Cardiac fibroblast (primary cell): ENCODE results near the gene ATP8B1.
"Not testable (repeated sequence)": the region's sequence is repeated elsewhere in the genome, so short reads cannot be mapped to it uniquely, and the experiment has no call there.

Experiments
- DNase-seq, 2 donors: peaks; one replicate each; pipeline versions ENCODE4 v3.0.0 to v3.0.0-alpha.2; 2010; ENCODE audit warnings: low read depth in 2 of 2
- H3K4me3 ChIP-seq, 2 donors: replicated peaks in 1 of 2; 1 replicate in 1 of 2; 2 replicates in 1 of 2; pipeline ENCODE4 v1.5.1; 2011; ENCODE audit warnings: low read depth in 2 of 2, low read length in 2 of 2, mild to moderate bottlenecking in 2 of 2, moderate library complexity in 1 of 2
- TF ChIP-seq, protein P1 (sequence below): IDR thresholded peaks from one replicate; pipeline ENCODE4 v1.5.1; 2011; ENCODE audit warnings: low read depth, mild to moderate bottlenecking, low read length, inconsistent platforms

The ATP8B1 gene

DNA sequence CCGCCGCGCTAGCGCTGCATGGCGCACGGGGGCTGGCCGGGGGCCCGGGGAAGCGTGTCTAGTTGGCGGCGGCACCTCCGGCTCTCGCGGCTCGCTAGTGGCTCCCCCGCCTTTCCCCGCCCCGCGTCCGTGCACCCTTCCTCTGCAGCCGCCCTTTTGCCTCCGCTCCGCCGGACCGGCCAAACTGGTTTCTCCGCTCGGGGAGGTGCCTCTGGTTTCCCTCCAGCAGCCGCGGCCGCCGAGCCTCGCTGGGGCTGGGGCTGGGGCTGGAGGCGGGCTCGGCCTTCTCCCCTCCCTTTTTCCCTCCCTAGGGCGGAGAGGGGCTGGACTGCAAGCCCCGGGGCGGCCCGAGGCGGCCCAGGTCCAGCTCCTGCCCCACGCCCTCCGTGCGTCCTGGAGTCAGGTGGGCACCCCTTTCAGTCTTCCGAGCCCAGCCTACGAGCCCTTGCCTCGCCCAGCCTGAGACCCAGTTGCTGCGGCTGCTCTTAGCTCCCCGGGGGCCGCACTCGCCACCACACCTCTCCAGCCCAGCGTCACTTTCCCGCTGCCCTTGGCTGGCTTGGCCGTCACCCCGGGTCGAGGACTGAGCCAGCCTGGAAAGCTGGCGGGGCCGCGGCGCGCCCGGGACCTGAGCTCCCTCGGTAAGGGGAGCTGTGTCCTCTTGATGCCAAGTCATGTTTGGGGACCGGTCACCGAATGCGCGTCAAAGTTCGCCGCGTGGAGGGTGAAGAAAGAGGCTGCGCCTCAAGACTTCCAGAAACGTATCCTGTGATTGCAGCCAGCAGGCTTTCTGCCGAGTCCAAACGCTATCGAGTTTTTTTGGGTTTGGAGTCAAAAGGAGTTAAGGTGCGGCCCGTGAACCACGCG, at the start of gene ATP8B1:
ATP8B1 (minus strand) TSS at position 213 of the 867 bp plus-strand sequence. CDS start 71,508 bp downstream, outside the sequence.
- TF ChIP-seq, protein P1, sequence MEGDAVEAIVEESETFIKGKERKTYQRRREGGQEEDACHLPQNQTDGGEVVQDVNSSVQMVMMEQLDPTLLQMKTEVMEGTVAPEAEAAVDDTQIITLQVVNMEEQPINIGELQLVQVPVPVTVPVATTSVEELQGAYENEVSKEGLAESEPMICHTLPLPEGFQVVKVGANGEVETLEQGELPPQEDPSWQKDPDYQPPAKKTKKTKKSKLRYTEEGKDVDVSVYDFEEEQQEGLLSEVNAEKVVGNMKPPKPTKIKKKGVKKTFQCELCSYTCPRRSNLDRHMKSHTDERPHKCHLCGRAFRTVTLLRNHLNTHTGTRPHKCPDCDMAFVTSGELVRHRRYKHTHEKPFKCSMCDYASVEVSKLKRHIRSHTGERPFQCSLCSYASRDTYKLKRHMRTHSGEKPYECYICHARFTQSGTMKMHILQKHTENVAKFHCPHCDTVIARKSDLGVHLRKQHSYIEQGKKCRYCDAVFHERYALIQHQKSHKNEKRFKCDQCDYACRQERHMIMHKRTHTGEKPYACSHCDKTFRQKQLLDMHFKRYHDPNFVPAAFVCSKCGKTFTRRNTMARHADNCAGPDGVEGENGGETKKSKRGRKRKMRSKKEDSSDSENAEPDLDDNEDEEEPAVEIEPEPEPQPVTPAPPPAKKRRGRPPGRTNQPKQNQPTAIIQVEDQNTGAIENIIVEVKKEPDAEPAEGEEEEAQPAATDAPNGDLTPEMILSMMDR: no peak
- DNase-seq: peak; percentile 77 to 82
- H3K4me3 ChIP-seq: peak within 1 kb of the TSS; percentile 79 to 88

DNA sequence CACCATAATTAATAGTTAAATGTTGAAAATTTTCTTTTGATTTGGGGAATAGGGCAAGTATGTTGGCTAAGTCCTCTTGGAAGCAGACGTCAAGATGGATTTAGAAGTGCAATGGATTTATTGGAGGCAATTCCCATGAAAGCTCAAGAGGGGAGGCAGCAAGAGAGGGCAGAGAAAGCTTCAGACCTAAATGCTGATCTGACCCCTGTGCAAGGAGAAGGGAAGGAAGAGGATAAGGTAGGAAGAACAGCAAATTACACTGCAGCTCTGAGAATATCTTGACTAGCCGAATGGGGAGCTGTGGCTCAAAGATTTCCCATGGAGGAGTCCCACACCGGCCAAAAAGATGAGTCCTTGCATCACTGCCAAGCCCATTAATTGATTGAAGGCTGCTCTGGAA, 46.9 kb upstream of the ATP8B1 start:
- H3K4me3 ChIP-seq: no peak overlapping the region
- TF ChIP-seq, protein P1: no peak
- no peak for DNase-seq

DNA sequence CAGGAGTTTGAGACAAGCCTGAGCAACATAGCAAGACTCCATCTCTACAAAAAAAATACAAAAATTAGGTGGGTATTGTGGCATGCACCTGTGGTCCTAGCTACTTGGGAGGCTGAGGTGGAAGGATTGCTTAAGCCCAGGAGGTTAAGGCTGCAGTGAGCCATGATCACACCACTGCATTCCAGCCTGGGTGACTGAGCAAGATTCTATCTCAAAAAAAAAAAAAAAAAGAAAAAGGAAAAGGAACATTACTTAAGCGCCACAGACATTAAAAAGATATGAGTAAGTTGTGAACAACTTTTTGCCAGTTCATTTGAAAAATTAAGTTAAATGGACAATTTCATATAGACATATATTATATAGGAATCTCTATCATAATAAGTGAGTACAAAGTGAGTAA, 45.3 kb upstream of the ATP8B1 start:
- not testable (repeated sequence) for H3K4me3 ChIP-seq
- peak; percentile 7 to 56 for DNase-seq

DNA sequence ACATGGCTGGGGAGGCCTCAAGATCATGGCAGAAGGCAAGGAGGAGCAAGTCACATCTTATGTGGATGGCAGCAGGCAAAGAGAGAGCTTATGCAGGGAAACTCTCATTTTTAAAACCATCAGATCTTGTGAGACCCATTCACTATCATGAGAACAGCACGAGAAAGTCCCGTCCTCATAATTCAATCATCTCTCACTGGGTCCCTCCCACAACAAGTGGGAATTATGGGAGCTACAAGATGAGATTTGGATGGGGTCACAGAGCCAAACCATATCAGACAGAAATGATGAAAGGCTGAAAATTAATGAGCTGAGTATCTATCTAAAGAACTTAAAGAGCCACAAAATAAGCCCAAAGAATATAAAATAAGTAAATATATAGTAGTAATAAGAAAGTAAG, 44.3 kb upstream of the ATP8B1 start:
- not testable (repeated sequence) for H3K4me3 ChIP-seq, DNase-seq

DNA sequence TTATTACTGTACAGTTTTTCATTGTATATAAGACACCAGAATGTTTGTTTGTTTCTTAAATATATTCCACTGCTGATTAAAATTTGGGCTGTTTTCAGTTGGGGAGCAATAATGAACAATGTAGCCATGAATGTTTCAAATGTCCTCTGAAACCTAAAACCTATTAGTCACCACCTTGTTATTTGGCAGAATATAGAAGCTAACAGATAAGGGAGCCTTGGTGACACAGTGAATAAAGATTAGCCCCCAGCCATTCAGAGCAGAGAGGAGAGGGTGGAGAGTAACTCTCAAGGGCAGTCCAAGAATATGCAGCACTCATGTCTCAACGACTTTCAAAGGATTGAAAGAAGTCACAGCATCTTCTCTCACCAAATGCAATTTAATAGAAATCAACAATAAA, 43.1 kb upstream of the ATP8B1 start:
- DNase-seq: peak; percentile 73 to 89
- no peak overlapping the region for H3K4me3 ChIP-seq
- TF ChIP-seq, protein P1: no peak

DNA sequence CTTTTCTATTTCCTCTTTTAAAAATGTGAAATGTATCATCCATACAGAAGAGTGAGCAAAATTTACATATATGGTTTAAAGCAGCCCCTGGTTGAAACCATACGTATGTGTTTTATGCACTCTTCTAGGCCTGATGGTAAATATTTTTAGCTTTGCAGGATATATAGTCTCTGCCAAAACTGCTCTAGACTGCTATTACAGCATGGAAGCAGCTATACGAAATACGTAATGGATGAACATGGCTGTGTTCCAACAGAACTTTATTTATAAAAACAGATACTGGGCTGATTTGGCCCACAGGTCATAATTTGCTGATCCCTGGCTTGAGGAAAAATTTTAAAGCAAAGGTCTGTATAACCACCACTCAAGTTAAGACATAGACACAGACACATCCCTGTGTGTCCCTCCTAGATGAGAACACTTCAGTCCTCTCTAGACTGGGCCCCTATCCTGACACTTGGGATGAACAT, 42.5 kb upstream of the ATP8B1 start:
- TF ChIP-seq, protein P1: no peak
- no peak overlapping the region for H3K4me3 ChIP-seq
- DNase-seq: peak; percentile 39 to 41

DNA sequence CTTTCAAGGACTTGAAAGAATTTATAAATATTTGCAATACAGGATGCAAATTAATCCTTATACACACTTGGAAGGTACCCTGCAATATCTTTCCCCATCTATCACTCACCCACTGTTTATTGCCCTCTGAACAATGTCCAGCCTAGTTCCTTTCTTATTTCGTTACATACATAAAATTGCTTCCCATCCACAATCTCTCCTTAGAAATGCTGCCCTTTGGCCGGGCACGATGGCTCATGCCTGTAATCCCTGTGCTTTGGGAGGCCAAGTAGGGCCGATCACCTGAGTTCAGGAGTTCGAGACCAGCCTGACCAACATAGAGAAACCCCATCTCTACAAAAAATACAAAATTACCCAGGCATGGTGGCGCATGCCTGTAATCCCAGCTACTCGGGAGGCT, 41.2 kb upstream of the ATP8B1 start:
- H3K4me3 ChIP-seq: no peak overlapping the region
- TF ChIP-seq, protein P1: no peak
- DNase-seq: no peak

DNA sequence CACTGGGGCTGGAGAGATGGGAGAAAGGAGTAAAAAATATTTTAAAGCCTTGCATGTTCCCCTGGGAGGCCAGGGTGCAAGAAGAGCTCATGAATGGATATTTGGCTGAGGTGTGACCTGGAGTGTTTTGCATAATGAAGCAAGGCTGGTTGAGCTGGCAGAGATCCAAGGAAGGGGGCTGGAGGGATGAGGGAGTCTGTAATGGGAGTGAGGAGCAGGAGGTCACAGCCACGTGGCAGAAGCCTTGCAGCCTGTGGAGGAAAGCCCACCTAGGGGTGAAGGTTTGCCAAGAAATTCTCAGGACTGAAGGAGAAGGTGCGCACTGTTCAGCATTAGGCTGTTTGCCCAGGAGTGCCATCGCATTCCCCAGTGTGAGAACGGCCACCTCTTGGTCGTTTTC, 40.3 kb upstream of the ATP8B1 start:
- TF ChIP-seq, protein P1: no peak

More for the DNA sequence above, 40.3 kb upstream of the ATP8B1 start:
- no peak for DNase-seq
- no peak overlapping the region for H3K4me3 ChIP-seq
